Renal cortex interstitium (tissue), 15 donors: Measurements from ENCODE around the gene UNC13A. TPM values are rescaled to one million over a fixed set of nuclear protein-coding genes. Genes with fewer than 3 reads are reported as not detected.

Experiments
- DNase-seq, 11 donors: peaks; one replicate each; pipeline ENCODE4 v3.0.0-alpha.2; 2013; ENCODE audit warnings: low read depth in 9 of 11, low spot score in 4 of 11; ENCODE audit errors: extremely low read depth in 1 of 11
- long read RNA-seq, 16 experiments: transcript quantifications; one replicate each; lab custom pipeline, GENCODE V29; 2026
- polyA plus RNA-seq, 3 donors: library from polyadenylated mRNA; unstranded; fragments of 120-200 nt; gene quantifications; one replicate each; pipeline ENCODE4 v1.2.1, GENCODE V29; 2013; ENCODE audit not compliant: insufficient read length in 3 of 3

The UNC13A gene
- polyA plus RNA-seq = under 1 TPM; 0.18 to 0.26 (median 0.19) TPM
- long read RNA-seq, donor 1 = 0 reads
- long read RNA-seq, donor 2 = 0 reads
- long read RNA-seq, donor 3 = 0 reads
- long read RNA-seq, donor 4 = 0 reads
- long read RNA-seq, donor 5, partial matches to known transcripts = 52 of 60 reads
- long read RNA-seq, donor 5, other reads (novel, unspliced or antisense) = 8 of 60 reads
- long read RNA-seq, donor 6 = 0 reads
- long read RNA-seq, donor 7 = 0 reads
- long read RNA-seq, donor 8 = 0 reads
- long read RNA-seq, donor 9 = 0 reads
- long read RNA-seq, donor 10 = 0 reads
- long read RNA-seq, donor 11 = 0 reads
- long read RNA-seq, donor 12 = 0 reads
- long read RNA-seq, donor 13 = 0 reads
- long read RNA-seq, donor 14 = 0 reads
- long read RNA-seq, donor 15 = 0 reads
- long read RNA-seq, donor 16 = 0 reads

- peak in 10 of 11 donors; percentile 33 to 70 (median 58) for DNase-seq
Observed at GRCh38 chr19:17687857-17688784, at the start of gene UNC13A. TSS of gene UNC13A (minus strand) at chr19:17688354. CDS start at chr19:17688199, 155 bp downstream.

DNA sequence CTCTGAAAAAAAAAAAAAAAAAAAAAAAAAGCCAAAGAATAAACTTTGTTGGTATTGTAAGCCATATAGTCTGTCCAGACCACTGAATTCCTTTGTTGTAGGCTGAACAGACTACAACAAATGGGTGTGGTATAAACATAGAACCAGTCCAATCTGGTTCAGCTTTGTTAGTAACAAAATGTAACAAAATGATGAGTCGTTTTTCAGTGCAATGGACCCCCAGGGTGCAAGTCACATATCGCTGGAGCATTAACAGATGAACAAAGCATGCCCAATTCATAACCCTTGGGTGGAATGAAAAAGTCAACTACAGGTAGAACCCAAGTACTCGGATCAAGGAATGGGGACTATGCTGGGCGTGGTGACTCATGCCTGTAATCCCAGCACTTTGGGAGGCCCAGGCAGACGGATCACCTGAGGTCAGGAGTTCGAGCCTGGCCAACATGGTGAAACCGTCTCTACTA is 49.6 kb upstream of the UNC13A start:
- DNase-seq = no peak

DNA sequence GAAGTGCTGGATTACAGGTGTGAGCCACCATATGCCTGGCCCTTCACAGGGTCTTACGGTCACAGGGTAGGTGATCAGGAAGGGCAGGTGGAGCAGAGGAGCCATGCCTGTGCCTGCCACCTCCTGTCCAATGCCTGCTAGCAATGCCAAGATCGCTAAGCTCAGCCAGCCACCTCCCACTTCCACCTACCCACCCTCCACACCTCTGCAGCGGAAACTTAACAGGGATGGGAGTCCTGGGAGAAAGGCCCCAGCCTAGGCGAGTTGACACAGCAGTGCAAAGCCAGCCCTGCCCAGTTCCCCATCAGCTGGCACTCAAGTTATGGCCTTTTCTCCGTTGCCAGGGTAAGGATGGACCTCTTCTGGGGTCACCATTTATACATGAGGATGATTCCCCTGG is 47.3 kb upstream of the UNC13A start:
- no peak for DNase-seq

- DNase-seq = no peak
Observed at GRCh38 chr19:17734146-17734545, 46.0 kb upstream of the UNC13A start.

GRCh38 chr19:17733127-17733526 is 45.0 kb upstream of the UNC13A start:
- no peak for DNase-seq

DNA sequence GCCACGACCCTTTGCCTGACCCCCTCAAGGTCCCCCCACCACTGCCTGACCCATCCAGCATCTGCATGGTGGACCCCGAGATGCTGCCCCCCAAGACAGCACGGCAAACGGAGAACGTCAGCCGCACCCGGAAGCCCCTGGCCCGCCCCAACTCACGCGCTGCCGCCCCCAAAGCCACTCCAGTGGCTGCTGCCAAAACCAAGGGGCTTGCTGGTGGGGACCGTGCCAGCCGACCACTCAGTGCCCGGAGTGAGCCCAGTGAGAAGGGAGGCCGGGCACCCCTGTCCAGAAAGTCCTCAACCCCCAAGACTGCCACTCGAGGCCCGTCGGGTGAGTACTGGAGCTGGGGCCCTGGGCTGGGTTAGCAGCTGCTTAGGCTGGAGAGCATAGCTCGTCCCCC is 39.7 kb upstream of the UNC13A start:
- DNase-seq = no peak

GRCh38 chr19:17726964-17727773 is 39.0 kb upstream of the UNC13A start:
- DNase-seq = no peak

- no peak for DNase-seq
Observed at GRCh38 chr19:17726136-17726741, 38.1 kb upstream of the UNC13A start.

DNA sequence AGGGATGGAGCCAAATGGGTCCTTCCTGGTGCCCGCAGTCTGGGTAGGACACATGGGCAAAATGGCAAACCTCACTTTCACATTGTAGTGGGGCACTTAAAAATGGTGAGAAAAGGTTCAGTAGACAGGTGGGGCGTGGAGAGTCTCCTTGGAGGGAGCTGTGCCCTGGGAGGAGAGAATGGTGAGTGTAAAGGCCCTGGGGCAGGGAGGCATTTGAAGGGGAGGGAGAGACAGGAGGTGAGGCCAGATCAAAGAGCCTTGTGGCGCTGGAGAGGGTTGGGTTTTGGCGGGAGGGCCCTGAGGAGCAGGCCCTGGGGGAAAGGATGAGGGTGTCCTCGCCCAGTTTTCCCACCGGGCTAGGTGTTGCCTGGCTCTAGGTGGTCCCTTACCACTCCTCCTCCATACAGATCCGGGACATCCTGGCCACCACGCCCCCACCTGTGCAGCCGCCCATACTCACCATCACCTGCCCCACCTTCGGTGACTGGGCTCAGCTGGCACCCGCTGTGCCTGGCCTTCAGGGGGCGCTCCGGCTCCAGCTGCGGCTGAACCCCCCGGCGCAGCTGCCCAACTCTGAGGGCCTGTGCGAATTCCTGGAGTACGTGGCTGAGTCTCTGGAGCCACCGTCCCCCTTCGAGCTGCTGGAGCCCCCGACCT is 37.4 kb upstream of the UNC13A start:
- no peak for DNase-seq

DNA sequence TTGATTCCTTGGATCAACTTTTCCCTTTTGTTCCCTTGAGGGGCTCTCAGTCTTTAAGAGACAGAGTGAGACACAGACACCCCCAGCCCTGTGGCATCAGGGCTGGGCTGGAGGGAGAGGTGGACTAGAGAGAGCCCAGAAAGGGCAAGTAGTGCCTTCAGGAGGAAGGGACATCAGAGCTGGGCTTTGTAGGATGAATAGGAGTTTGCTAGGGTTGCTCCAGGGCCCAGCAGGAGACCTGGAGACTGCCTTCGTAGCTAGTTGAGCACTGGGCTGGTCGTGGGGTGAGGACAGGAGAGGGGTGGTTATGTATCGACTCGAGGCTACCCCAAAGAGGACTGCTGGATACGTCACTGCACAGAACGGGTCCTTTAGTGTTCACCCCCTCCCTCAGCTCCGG is 36.5 kb upstream of the UNC13A start:
- no peak for DNase-seq

GRCh38 chr19:17722655-17723240 is 34.6 kb upstream of the UNC13A start:
- DNase-seq = no peak

GRCh38 chr19:17721821-17722220 is 33.7 kb upstream of the UNC13A start:
- DNase-seq = no peak

DNA sequence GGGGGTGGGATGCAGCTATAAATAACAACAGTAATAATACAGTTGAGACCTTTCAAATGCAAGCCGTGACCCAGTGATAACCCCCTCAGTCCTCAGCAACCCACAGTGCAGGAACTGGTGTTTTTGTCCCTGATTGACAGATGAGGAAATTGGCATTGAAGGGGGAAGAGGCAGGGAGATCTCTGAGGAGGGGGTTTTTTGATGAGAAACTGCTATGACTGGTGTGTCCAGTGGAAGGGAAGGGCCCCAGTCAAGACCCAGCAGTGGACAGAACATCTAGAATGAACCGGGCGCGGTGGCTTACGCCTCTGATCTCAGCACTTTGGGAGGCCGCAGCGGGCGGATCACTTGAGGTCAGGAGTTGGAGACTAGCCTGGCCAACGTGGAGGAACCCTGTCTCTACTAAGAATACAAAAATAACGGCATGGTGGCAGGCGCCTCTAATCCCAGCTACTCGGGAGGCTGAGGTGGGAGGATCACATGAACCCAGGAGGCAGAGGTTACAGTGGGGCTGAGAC is 33.0 kb upstream of the UNC13A start:
- no peak for DNase-seq

- no peak for DNase-seq
Observed at GRCh38 chr19:17720440-17720839, 32.3 kb upstream of the UNC13A start.

- no peak for DNase-seq
Observed at GRCh38 chr19:17719730-17720400, 31.7 kb upstream of the UNC13A start.

DNA sequence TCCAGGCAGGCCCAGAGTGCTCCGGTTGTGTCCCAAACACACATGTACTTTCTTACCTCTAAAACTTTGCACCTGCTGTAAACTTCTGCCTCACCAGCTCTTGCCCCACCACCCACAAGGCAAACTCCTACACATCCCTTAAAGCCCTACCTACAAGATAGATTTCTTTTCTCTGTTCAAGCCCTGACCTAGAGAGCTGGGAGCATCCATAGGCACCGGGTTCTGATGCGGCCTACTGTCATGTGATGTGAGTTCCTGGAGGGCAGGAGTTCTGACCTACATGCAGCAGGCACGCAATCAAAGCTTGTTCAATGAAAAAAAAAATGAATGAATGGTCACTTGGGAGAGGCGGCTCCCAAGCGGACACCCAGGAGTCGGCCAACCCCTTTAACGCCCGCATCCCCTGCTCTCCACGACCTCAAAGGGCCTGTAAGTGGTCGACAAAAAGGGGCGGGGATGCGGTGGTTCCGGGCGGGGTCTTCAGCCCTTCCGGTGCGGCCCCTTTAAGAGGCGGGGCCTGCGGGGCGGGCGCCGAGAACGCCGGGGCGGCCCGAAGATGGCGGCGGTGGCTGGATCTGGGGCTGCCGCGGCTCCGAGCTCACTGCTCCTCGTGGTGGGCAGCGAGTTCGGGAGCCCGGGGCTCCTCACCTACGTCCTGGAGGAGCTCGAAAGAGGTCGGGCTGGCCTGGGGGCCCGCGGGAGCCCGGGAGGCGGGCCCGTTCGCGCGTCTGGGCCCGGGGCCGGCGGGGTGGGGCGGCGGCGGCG is 31.0 kb upstream of the UNC13A start, which contains the start of gene MAP1S:
MAP1S (plus strand) TSS at position 534 of the 765 bp plus-strand sequence; CDS start at position 557, 23 bp downstream.
- DNase-seq = peak in 7 of 11 donors; percentile 32 to 58 (median 51)
